HG02970 (cell line): ENCODE data around the gene CGNL1.

Experiments used
- ATAC-seq: cut with Tn5 transposase; IDR thresholded peaks from one replicate; pipeline ENCODE4 v1.9.1; 2021; ENCODE audit warnings: mild to moderate bottlenecking, moderate library complexity, moderate number of reproducible peaks; ENCODE audit not compliant: unreplicated experiment, low FRiP score

Gene CGNL1

GRCh38 chr15:57352535-57353316, 23.6 kb upstream of the CGNL1 start:
- no peak for ATAC-seq

- ATAC-seq = no peak
Measured at GRCh38 chr15:57353317-57353804, 22.9 kb upstream of the CGNL1 start.

GRCh38 chr15:57354436-57355123, 21.7 kb upstream of the CGNL1 start:
- no peak for ATAC-seq

- no peak for ATAC-seq
Measured at GRCh38 chr15:57355259-57355658, 21.0 kb upstream of the CGNL1 start.

GRCh38 chr15:57356178-57356577, 20.1 kb upstream of the CGNL1 start:
- ATAC-seq = no peak

- ATAC-seq = no peak
Measured at GRCh38 chr15:57356636-57357035, 19.7 kb upstream of the CGNL1 start.

GRCh38 chr15:57357799-57358198, 18.5 kb upstream of the CGNL1 start:
- ATAC-seq = no peak

- no peak for ATAC-seq
Measured at GRCh38 chr15:57358571-57358970, 17.7 kb upstream of the CGNL1 start.

- no peak for ATAC-seq
Measured at GRCh38 chr15:57363661-57364060, 12.6 kb upstream of the CGNL1 start.

GRCh38 chr15:57364282-57365007, 11.9 kb upstream of the CGNL1 start:
- no peak for ATAC-seq

- no peak for ATAC-seq
Measured at GRCh38 chr15:57367556-57367955, 8.7 kb upstream of the CGNL1 start.

GRCh38 chr15:57370929-57371328, 5.4 kb upstream of the CGNL1 start:
- ATAC-seq = no peak

- no peak for ATAC-seq
Measured at GRCh38 chr15:57373251-57373881, 2.9 kb upstream of the CGNL1 start.

GRCh38 chr15:57373882-57374276, 2.4 kb upstream of the CGNL1 start:
- no peak for ATAC-seq

GRCh38 chr15:57376696-57377477, 582 bp downstream of the CGNL1 start:
- ATAC-seq = no peak

- ATAC-seq = no peak
Measured at GRCh38 chr15:57377478-57377847, 1.2 kb downstream of the CGNL1 start.

GRCh38 chr15:57379487-57379886, 3.2 kb downstream of the CGNL1 start:
- no peak for ATAC-seq

GRCh38 chr15:57380854-57381253, 4.5 kb downstream of the CGNL1 start:
- ATAC-seq = no peak

- no peak for ATAC-seq
Measured at GRCh38 chr15:57382215-57382614, 5.9 kb downstream of the CGNL1 start.

GRCh38 chr15:57382969-57383368, 6.7 kb downstream of the CGNL1 start:
- no peak for ATAC-seq
